ENCODE data around the gene SCN7A. TPM values are rescaled to one million over a fixed set of nuclear protein-coding genes. Genes with fewer than 3 reads are reported as not detected.

SCN7A gene
- total RNA-seq, 1 experiment from 2014 or later = not detected

DNA sequence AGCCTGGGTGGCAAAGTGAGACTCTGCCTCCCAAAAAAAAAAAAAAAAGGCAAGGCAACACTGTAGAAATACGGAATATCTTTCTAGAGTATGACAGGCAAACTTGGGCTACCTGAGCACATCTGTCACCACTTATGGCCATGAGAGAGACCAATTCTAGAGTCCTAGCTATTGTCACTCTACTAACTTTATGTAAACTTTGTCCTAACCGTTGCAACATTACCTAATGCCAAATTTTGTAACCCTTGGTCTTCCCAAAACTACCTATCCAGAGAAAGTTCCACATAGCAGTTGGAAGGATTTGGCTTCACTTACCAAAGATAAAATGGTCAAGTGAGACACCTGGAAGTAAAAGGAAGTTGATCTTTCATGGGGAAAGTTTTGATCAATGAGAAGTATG, 26.6 kb upstream of the SCN7A start:
- no peaks in the 10 kb centered on the region for H3K9me3 Mint-ChIP-seq (ENCODE audit: unreplicated experiment)
- POLR2A ChIA-PET = no interaction called here
- DNase-seq (ENCODE audit: unreplicated experiment) = no peak
- peaks cover 89% of the 10 kb centered on the region for H3K27me3 Mint-ChIP-seq (ENCODE audit: insufficient read depth, unreplicated experiment)
- CTCF ChIA-PET = interaction anchor here (0.6 to 1.1 kb wide), 3 partner anchors 17 to 1576 kb away, joined by 3 to 5 read pairs (median 3); no protein-coding TSS in a partner anchor
- H3K4me3 Mint-ChIP-seq (ENCODE audit: unreplicated experiment) = no peak overlapping the region
- no peaks in the 10 kb centered on the region for H3K4me1 Mint-ChIP-seq (ENCODE audit: insufficient read depth, unreplicated experiment)
- H3K36me3 Mint-ChIP-seq (ENCODE audit: insufficient read depth, unreplicated experiment) = no peaks in the 10 kb centered on the region
- H3K27ac Mint-ChIP-seq (ENCODE audit: low read depth, unreplicated experiment) = no peak overlapping the region
- intact Hi-C loops (cut with micrococcal nuclease) = no loop called here
- BruUV-seq (replicated peaks) = no TSS peak
- TF ChIP-seq CTCF (IDR thresholded peaks at IDR 0.05; ENCODE audit: unreplicated experiment) = no peak

- Mint-ChIP-seq H3K9me3 (ENCODE audit: unreplicated experiment) (no peaks in the 10 kb centered on the region), H3K4me1 (ENCODE audit: insufficient read depth, unreplicated experiment) (no peaks in the 10 kb centered on the region), H3K27ac (ENCODE audit: low read depth, unreplicated experiment) (no peak overlapping the region), H3K36me3 (ENCODE audit: insufficient read depth, unreplicated experiment) (no peaks in the 10 kb centered on the region), H3K27me3 (ENCODE audit: insufficient read depth, unreplicated experiment) (peaks cover 89% of the 10 kb centered on the region), H3K4me3 (ENCODE audit: unreplicated experiment) (no peak overlapping the region)
- intact Hi-C loops (cut with micrococcal nuclease) = no loop called here
- no TSS peak for BruUV-seq (replicated peaks)
- POLR2A ChIA-PET = no interaction called here
- no peak for DNase-seq (ENCODE audit: unreplicated experiment)
- CTCF ChIA-PET = interaction anchor here (0.7 to 4.1 kb wide), 4 partner anchors 18 to 339 kb away, joined by 3 to 24 read pairs (median 4); no protein-coding TSS in a partner anchor
- TF ChIP-seq CTCF (IDR thresholded peaks at IDR 0.05; ENCODE audit: unreplicated experiment) = no peak
These were observed 25.4 kb upstream of the SCN7A start for GRCh38 chr2:166519391-166519962.

- Mint-ChIP-seq H3K4me3 (ENCODE audit: unreplicated experiment) (no peak overlapping the region), H3K27me3 (ENCODE audit: insufficient read depth, unreplicated experiment) (peaks cover 89% of the 10 kb centered on the region), H3K4me1 (ENCODE audit: insufficient read depth, unreplicated experiment) (no peaks in the 10 kb centered on the region), H3K9me3 (ENCODE audit: unreplicated experiment) (no peaks in the 10 kb centered on the region), H3K36me3 (ENCODE audit: insufficient read depth, unreplicated experiment) (no peaks in the 10 kb centered on the region), H3K27ac (ENCODE audit: low read depth, unreplicated experiment) (no peak overlapping the region)
- DNase-seq (ENCODE audit: unreplicated experiment) = no peak
- intact Hi-C loops (cut with micrococcal nuclease) = no loop called here
- BruUV-seq (replicated peaks) = no TSS peak
- ChIA-PET CTCF (interaction anchor here (0.7 to 4.1 kb wide), 6 partner anchors 9 to 1186 kb away, joined by 3 to 24 read pairs (median 3); no protein-coding TSS in a partner anchor), POLR2A (no interaction called here)
- no peak for TF ChIP-seq CTCF (IDR thresholded peaks at IDR 0.05; ENCODE audit: unreplicated experiment)
These were observed 24.8 kb upstream of the SCN7A start for GRCh38 chr2:166518634-166519390.

DNA sequence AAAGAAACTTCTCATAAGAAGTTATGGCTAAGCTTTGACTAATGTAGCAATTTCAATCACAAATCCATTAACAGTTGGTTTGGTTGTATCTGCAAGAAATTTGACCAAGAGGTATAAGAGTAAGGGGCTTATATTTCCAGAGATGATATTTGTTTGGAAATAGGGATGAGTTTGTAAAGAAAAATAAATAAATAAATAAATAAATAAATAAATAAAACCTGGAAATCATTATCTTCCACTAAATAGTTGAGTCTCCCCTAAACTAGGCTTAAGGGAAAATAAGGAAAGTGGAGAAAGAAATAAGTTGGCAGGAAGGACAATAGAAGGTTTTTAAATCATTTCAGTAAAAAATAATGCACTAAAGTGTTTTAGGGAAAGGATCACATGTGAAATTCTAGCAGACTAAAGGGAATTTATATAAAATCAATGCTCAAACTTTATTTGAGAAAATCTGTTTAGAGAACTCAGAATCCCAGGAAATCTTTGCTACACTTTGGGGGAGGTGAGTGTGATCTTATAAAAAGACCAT, 23.5 kb upstream of the SCN7A start:
- H3K27me3 Mint-ChIP-seq (ENCODE audit: insufficient read depth, unreplicated experiment) = peaks cover 88% of the 10 kb centered on the region
- no peak for DNase-seq (ENCODE audit: unreplicated experiment)
- POLR2A ChIA-PET = no interaction called here
- no peaks in the 10 kb centered on the region for H3K4me1 Mint-ChIP-seq (ENCODE audit: insufficient read depth, unreplicated experiment)
- no peaks in the 10 kb centered on the region for H3K36me3 Mint-ChIP-seq (ENCODE audit: insufficient read depth, unreplicated experiment)
- no peaks in the 10 kb centered on the region for H3K9me3 Mint-ChIP-seq (ENCODE audit: unreplicated experiment)
- no peak for TF ChIP-seq CTCF (IDR thresholded peaks at IDR 0.05; ENCODE audit: unreplicated experiment)
- intact Hi-C loops (cut with micrococcal nuclease) = no loop called here
- BruUV-seq (replicated peaks) = no TSS peak
- no peak overlapping the region for H3K27ac Mint-ChIP-seq (ENCODE audit: low read depth, unreplicated experiment)
- CTCF ChIA-PET = interaction anchor here (0.6 to 4.1 kb wide), 7 partner anchors 24 to 1188 kb away, joined by 3 to 24 read pairs (median 4); no protein-coding TSS in a partner anchor
- H3K4me3 Mint-ChIP-seq (ENCODE audit: unreplicated experiment) = no peak overlapping the region
